ENCODE data around the gene ZNF529.

Gene ZNF529

DNA sequence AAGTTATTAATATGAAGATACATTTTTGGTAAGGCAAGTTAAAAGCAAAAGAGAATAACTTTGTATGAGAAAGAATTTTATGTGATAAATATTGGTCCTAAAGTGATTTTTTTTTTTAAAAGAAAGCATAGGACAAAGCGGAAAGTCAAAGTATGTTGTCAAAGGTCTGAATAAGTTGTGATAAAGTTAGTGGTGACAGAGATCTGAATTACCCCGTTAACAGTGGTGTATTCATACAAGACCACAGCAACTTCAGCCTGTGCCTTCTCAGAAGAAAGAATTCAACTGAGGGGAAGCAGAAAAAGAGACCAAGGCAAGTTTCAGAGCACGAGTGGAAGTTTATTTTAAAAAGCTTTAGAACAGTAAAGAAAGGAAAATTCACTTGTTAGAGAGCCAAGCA is 64.8 kb downstream of the ZNF529 start:
- DNase-seq (ENCODE audit: low spot score) = no peak

DNA sequence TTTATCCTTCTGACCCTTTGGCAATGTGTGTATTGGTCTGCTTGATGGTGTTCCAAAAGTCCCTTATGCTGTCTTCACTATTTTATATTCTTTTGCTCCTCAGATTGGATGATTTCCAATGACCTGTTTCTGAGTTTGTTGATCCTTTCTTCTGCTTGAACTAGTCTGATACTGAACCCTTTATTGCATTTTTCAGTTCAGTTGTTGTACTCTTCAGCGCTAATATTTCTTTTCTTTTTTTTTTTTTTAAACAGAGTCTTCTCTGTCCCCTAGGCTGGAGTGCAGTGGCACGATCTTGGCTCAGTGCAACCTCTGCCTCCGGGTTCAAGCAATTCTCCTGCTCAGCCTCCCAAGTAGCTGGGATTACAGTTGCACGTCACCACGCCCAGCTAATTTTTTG is 71.1 kb downstream of the ZNF529 start:
- DNase-seq (ENCODE audit: low spot score) = no peak

DNA sequence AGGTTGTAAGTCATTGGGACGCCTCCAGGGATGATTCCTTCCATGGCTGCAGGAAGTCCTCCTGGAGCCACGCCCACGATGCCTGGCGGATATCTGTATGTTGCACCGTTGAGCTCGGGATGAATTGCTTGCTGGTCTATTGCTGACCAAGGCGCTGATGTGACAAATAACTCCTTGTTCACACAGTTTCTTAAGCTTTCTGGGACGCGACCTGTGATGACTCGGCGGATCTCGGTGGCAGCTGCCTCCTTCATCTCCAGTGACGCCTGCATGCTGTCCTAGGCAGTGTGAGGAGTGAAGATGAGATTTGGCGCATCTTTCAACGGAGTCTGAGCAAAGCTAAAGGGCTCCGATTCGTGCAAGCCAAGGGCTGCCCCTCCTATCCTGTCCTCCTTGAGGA is 76.1 kb downstream of the ZNF529 start:
- no peak for DNase-seq (ENCODE audit: low spot score)

Data from CD4-positive, alpha-beta T cell treated with Interleukin-15 for 4 hours (primary cell).